Measurements from ENCODE around the gene AQP4. TPM values are rescaled to one million over a fixed set of nuclear protein-coding genes. Genes with fewer than 3 reads are reported as not detected.

AQP4 gene
- total RNA-seq, 1 experiment from 2014 or later = 2.5 TPM

GRCh38 chr18:26843760-26844159, 21.7 kb downstream of the AQP4 start:
- no peak for TF ChIP-seq CTCF (IDR thresholded peaks at IDR 0.05; ENCODE audit: unreplicated experiment)
- Mint-ChIP-seq H3K27me3 (ENCODE audit: unreplicated experiment) (peaks cover 12% of the 10 kb centered on the region), H3K9me3 (ENCODE audit: low read depth, unreplicated experiment) (no peaks in the 10 kb centered on the region), H3K4me3 (ENCODE audit: low read depth, unreplicated experiment) (no peak overlapping the region), H3K36me3 (ENCODE audit: insufficient read depth, unreplicated experiment) (no peaks in the 10 kb centered on the region), H3K27ac (ENCODE audit: unreplicated experiment) (no peak overlapping the region), H3K4me1 (ENCODE audit: low read depth, unreplicated experiment) (no peaks in the 10 kb centered on the region)
- no TSS peak for BruUV-seq (replicated peaks)
- CTCF ChIA-PET = no interaction called here
- DNase-seq = no peak
- intact Hi-C loops (cut with micrococcal nuclease; ENCODE audit: unreplicated experiment) = no loop called here

- CTCF ChIA-PET = interaction anchor here (0.7 kb wide), 1 partner anchor 457 kb away, joined by 4 read pairs; no protein-coding TSS in a partner anchor
- Mint-ChIP-seq H3K9me3 (ENCODE audit: low read depth, unreplicated experiment) (no peaks in the 10 kb centered on the region), H3K4me1 (ENCODE audit: low read depth, unreplicated experiment) (no peaks in the 10 kb centered on the region), H3K36me3 (ENCODE audit: insufficient read depth, unreplicated experiment) (no peaks in the 10 kb centered on the region), H3K27me3 (ENCODE audit: unreplicated experiment) (peaks cover 12% of the 10 kb centered on the region), H3K4me3 (ENCODE audit: low read depth, unreplicated experiment) (no peak overlapping the region), H3K27ac (ENCODE audit: unreplicated experiment) (no peak overlapping the region)
- BruUV-seq (replicated peaks) = no TSS peak
- no peak for TF ChIP-seq CTCF (IDR thresholded peaks at IDR 0.05; ENCODE audit: unreplicated experiment)
- DNase-seq = no peak
- intact Hi-C loops (cut with micrococcal nuclease; ENCODE audit: unreplicated experiment) = no loop called here
Measured at GRCh38 chr18:26840965-26841364, 24.5 kb downstream of the AQP4 start.

GRCh38 chr18:26839609-26840008, 25.9 kb downstream of the AQP4 start:
- no peak for TF ChIP-seq CTCF (IDR thresholded peaks at IDR 0.05; ENCODE audit: unreplicated experiment)
- intact Hi-C loops (cut with micrococcal nuclease; ENCODE audit: unreplicated experiment) = no loop called here
- no peak for DNase-seq
- Mint-ChIP-seq H3K27me3 (ENCODE audit: unreplicated experiment) (peaks cover 12% of the 10 kb centered on the region), H3K4me1 (ENCODE audit: low read depth, unreplicated experiment) (no peaks in the 10 kb centered on the region), H3K9me3 (ENCODE audit: low read depth, unreplicated experiment) (no peaks in the 10 kb centered on the region), H3K4me3 (ENCODE audit: low read depth, unreplicated experiment) (no peak overlapping the region), H3K36me3 (ENCODE audit: insufficient read depth, unreplicated experiment) (no peaks in the 10 kb centered on the region), H3K27ac (ENCODE audit: unreplicated experiment) (no peak overlapping the region)
- BruUV-seq (replicated peaks) = no TSS peak
- CTCF ChIA-PET = no interaction called here

- Mint-ChIP-seq H3K36me3 (ENCODE audit: insufficient read depth, unreplicated experiment) (no peaks in the 10 kb centered on the region), H3K27ac (ENCODE audit: unreplicated experiment) (no peak overlapping the region), H3K9me3 (ENCODE audit: low read depth, unreplicated experiment) (peaks cover 3% of the 10 kb centered on the region), H3K4me3 (ENCODE audit: low read depth, unreplicated experiment) (no peak overlapping the region), H3K4me1 (ENCODE audit: low read depth, unreplicated experiment) (no peaks in the 10 kb centered on the region), H3K27me3 (ENCODE audit: unreplicated experiment) (peaks cover 27% of the 10 kb centered on the region)
- no peak for DNase-seq
- TF ChIP-seq CTCF (IDR thresholded peaks at IDR 0.05; ENCODE audit: unreplicated experiment) = no peak
- intact Hi-C loops (cut with micrococcal nuclease; ENCODE audit: unreplicated experiment) = no loop called here
- CTCF ChIA-PET = no interaction called here
- no TSS peak for BruUV-seq (replicated peaks)
Measured at GRCh38 chr18:26832302-26832701, 33.2 kb downstream of the AQP4 start.

Data from Calu3 (cell line).